MM.1S (cell line): Measurements from ENCODE around the gene COG2.
A peak's percentile ranks its signal among the peaks of the same experiment; 100 is the strongest.
"Not testable (repeated sequence)": the region's sequence is repeated elsewhere in the genome, so short reads cannot be mapped to it uniquely, and the experiment has no call there.

Experiments
- DNase-seq: peaks from one replicate; pipeline ENCODE4 v3.0.0-alpha.2; 2015
- H2AFZ ChIP-seq: fragments of 300-600 bp; sonication (generic); 2 replicates; pipeline ENCODE4 v1.6.0; 2016; ENCODE audit warnings: antibody characterized with exemption, low read length
- H3F3A ChIP-seq: fragments of 300-600 bp; sonication (generic); 2 replicates; pipeline ENCODE4 v1.6.1; 2016; ENCODE audit warnings: mild to moderate bottlenecking, antibody characterized with exemption, low read length, moderate library complexity, mixed read lengths; ENCODE audit not compliant: insufficient read depth
- H3K27ac ChIP-seq: fragments of 300-600 bp; sonication (generic); 2 replicates; pipeline ENCODE4 v1.5.1; 2016; ENCODE audit warnings: mild to moderate bottlenecking, low read length
- H3K27me3 ChIP-seq: fragments of 300-600 bp; sonication (generic); replicated peaks from 2 replicates; pipeline ENCODE4 v1.6.0; 2016; ENCODE audit warnings: low read length; ENCODE audit not compliant: insufficient read depth
- H3K36me3 ChIP-seq: fragments of 300-600 bp; sonication (generic); replicated peaks from 2 replicates; pipeline ENCODE4 v1.6.1; 2016; ENCODE audit warnings: mild to moderate bottlenecking, low read length, mixed read lengths; ENCODE audit not compliant: insufficient read depth
- H3K4me1 ChIP-seq: fragments of 300-600 bp; sonication (generic); 2 replicates; pipeline ENCODE4 v1.6.1; 2016; ENCODE audit warnings: low read length, mixed read lengths
- H3K4me2 ChIP-seq: fragments of 300-600 bp; sonication (generic); 2 replicates; pipeline ENCODE4 v1.6.0; 2016; ENCODE audit warnings: low read depth, low read length
- H3K4me3 ChIP-seq: fragments of 300-600 bp; sonication (generic); 2 replicates; pipeline ENCODE4 v1.5.1; 2016; ENCODE audit warnings: low read length, mixed read lengths
- H3K79me2 ChIP-seq: fragments of 300-600 bp; sonication (generic); 2 replicates; pipeline ENCODE4 v1.6.1; 2016; ENCODE audit warnings: mixed run types, low read length, mixed read lengths
- H3K9ac ChIP-seq: fragments of 300-600 bp; sonication (generic); 2 replicates; pipeline ENCODE4 v1.6.1; 2016; ENCODE audit warnings: low read length, mixed read lengths
- H3K9me2 ChIP-seq: fragments of 300-600 bp; sonication (generic); replicated peaks from 2 replicates; pipeline ENCODE4 v1.6.1; 2016; ENCODE audit warnings: mild to moderate bottlenecking, low read length, mixed read lengths; ENCODE audit not compliant: insufficient read depth
- H3K9me3 ChIP-seq: fragments of 300-600 bp; sonication (generic); replicated peaks from 2 replicates; pipeline ENCODE4 v1.6.1; 2016; ENCODE audit warnings: mild to moderate bottlenecking, low read length, mixed read lengths; ENCODE audit not compliant: insufficient read depth
- H4K20me1 ChIP-seq: fragments of 300-600 bp; sonication (generic); 2 replicates; pipeline ENCODE4 v1.6.1; 2016; ENCODE audit warnings: mild to moderate bottlenecking, low read length, moderate library complexity, mixed read lengths; ENCODE audit not compliant: insufficient read depth
- CTCF ChIP-seq: fragments of 300-600 bp; sonication (generic); IDR thresholded peaks from 2 replicates; pipeline ENCODE4 v1.5.1; 2016; ENCODE audit warnings: antibody characterized with exemption, low read length, mixed read lengths
- EZH2 ChIP-seq: fragments of 300-600 bp; sonication (generic); optimal IDR thresholded peaks from 2 replicates; pipeline ENCODE3; 2017; ENCODE audit warnings: low read depth, mild to moderate bottlenecking, antibody characterized with exemption, low read length, mixed read lengths
- EZH2phosphoT487 ChIP-seq: fragments of 300-600 bp; sonication (generic); IDR thresholded peaks from 2 replicates; pipeline ENCODE4 v1.6.1; 2018; ENCODE audit warnings: antibody characterized with exemption, low read length

COG2 gene

GRCh38 chr1:230599926-230600656 lies 42.2 kb upstream of the COG2 start:
- Histone ChIP-seq H3K27ac (no peak overlapping the region), H3K4me3 (no peak overlapping the region), H3K9me2 (no peaks in the 10 kb centered on the region), H3K27me3 (no peaks in the 10 kb centered on the region), H2AFZ (no peak overlapping the region), H3K79me2 (no peaks in the 10 kb centered on the region), H3F3A (no peaks in the 10 kb centered on the region), H3K4me1 (no peaks in the 10 kb centered on the region), H3K9ac (no peak overlapping the region), H4K20me1 (no peaks in the 10 kb centered on the region), H3K9me3 (no peaks in the 10 kb centered on the region), H3K36me3 (no peaks in the 10 kb centered on the region), H3K4me2 (no peak overlapping the region)
- DNase-seq, result no peak
- TF ChIP-seq EZH2phosphoT487 (no peak), CTCF (no peak), EZH2 (no peak)

- not testable (repeated sequence) for H3K4me2 ChIP-seq, DNase-seq, H3K9me2 ChIP-seq, H3K79me2 ChIP-seq, H3K9ac ChIP-seq, H3K4me1 ChIP-seq, H3K27ac ChIP-seq, H3K4me3 ChIP-seq, H3K9me3 ChIP-seq, H3F3A ChIP-seq, H4K20me1 ChIP-seq, H2AFZ ChIP-seq, H3K36me3 ChIP-seq, H3K27me3 ChIP-seq
Measured at GRCh38 chr1:230600657-230601400, 41.5 kb upstream of the COG2 start.

- Histone ChIP-seq H3K27ac (peak overlapping the region; percentile 5; the same call in 1 of the 2 replicates), H3K79me2 (no peaks in the 10 kb centered on the region), H3K4me3 (no peak overlapping the region), H3K4me2 (peak overlapping the region; percentile 28), H2AFZ (0 out of 2 replicates have a peak overlapping the region, but pooled peaks have one; percentile 6), H3K9me2 (no peaks in the 10 kb centered on the region), H3K9me3 (no peaks in the 10 kb centered on the region), H3F3A (peaks cover 5% of the 10 kb centered on the region; the same call in 1 of the 2 replicates), H3K4me1 (peaks cover 13% of the 10 kb centered on the region), H3K36me3 (no peaks in the 10 kb centered on the region), H3K9ac (no peak overlapping the region), H3K27me3 (no peaks in the 10 kb centered on the region), H4K20me1 (no peaks in the 10 kb centered on the region)
- peak; percentile 57 for DNase-seq
- TF ChIP-seq EZH2, result no peak
- TF ChIP-seq EZH2phosphoT487, result no peak
- no peak for TF ChIP-seq CTCF
Measured at GRCh38 chr1:230609208-230609607, 33.1 kb upstream of the COG2 start.

GRCh38 chr1:230610589-230610988 lies 31.7 kb upstream of the COG2 start:
- Histone ChIP-seq H2AFZ (no peak overlapping the region), H3K79me2 (no peaks in the 10 kb centered on the region)

More at GRCh38 chr1:230610589-230610988, 31.7 kb upstream of the COG2 start:
- Histone ChIP-seq H3F3A (peaks cover 5% of the 10 kb centered on the region; the same call in 1 of the 2 replicates), H3K9ac (no peak overlapping the region), H3K4me1 (peaks cover 13% of the 10 kb centered on the region), H3K9me2 (no peaks in the 10 kb centered on the region), H3K4me2 (no peak overlapping the region), H3K4me3 (no peak overlapping the region), H3K36me3 (no peaks in the 10 kb centered on the region), H3K9me3 (no peaks in the 10 kb centered on the region), H3K27me3 (no peaks in the 10 kb centered on the region), H3K27ac (no peak overlapping the region), H4K20me1 (no peaks in the 10 kb centered on the region)
- DNase-seq, result no peak
- TF ChIP-seq EZH2phosphoT487 (no peak), EZH2 (no peak), CTCF (no peak)
